IMR-90 (cell line): ENCODE measurements around the gene PADI1.

Experiments
- BHLHE40 ChIP-seq: fragments of 150-350 bp; IDR thresholded peaks from 2 replicates; pipeline ENCODE4 v1.6.1; 2016; ENCODE audit warnings: mild to moderate bottlenecking, low read depth, low read length
- CEBPB ChIP-seq: IDR thresholded peaks from 2 replicates; pipeline ENCODE4 v1.6.1; 2012; ENCODE audit warnings: low read depth, low read length, improper control_type of control experiment
- CHD1 ChIP-seq: IDR thresholded peaks from 2 replicates; pipeline ENCODE4 v1.6.1; 2012; ENCODE audit warnings: low read depth, low read length, improper control_type of control experiment
- FOS ChIP-seq: fragments of 150-350 bp; IDR thresholded peaks from 2 replicates; pipeline ENCODE4 v1.6.1; 2016; ENCODE audit warnings: low read depth, low read length
- NFE2L2 ChIP-seq: fragments of 150-350 bp; IDR thresholded peaks from 2 replicates; pipeline ENCODE4 v1.6.1; 2016; ENCODE audit warnings: low read depth, mild to moderate bottlenecking, low read length
- POLR2A ChIP-seq: IDR thresholded peaks from 2 replicates; pipeline ENCODE4 v1.6.1; 2012; ENCODE audit warnings: mild to moderate bottlenecking, low read depth, low read length
- RAD21 ChIP-seq: IDR thresholded peaks from 2 replicates; pipeline ENCODE4 v1.6.1; 2012; ENCODE audit warnings: low read length, improper control_type of control experiment
- RFX5 ChIP-seq: IDR thresholded peaks from 2 replicates; pipeline ENCODE4 v1.8.0; 2012; ENCODE audit warnings: low read depth, mild to moderate bottlenecking, low read length, moderate library complexity
- SMC3 ChIP-seq: fragments of 150-350 bp; IDR thresholded peaks from 2 replicates; pipeline ENCODE4 v1.6.1; 2016; ENCODE audit warnings: low read depth, mild to moderate bottlenecking, antibody characterized with exemption, low read length, moderate library complexity
- TF ChIP-seq, protein P1 (sequence below): conservative IDR thresholded peaks from 2 replicates; pipeline ENCODE4 v1.5.1; 2012; ENCODE audit warnings: mild to moderate bottlenecking, low read depth, low read length, improper control_type of control experiment
- TF ChIP-seq, protein P2 (sequence below): fragments of 150-350 bp; IDR thresholded peaks from 2 replicates; pipeline ENCODE4 v1.6.1; 2017; ENCODE audit warnings: mild to moderate bottlenecking, antibody characterized with exemption, low read length, low read depth

DNA sequence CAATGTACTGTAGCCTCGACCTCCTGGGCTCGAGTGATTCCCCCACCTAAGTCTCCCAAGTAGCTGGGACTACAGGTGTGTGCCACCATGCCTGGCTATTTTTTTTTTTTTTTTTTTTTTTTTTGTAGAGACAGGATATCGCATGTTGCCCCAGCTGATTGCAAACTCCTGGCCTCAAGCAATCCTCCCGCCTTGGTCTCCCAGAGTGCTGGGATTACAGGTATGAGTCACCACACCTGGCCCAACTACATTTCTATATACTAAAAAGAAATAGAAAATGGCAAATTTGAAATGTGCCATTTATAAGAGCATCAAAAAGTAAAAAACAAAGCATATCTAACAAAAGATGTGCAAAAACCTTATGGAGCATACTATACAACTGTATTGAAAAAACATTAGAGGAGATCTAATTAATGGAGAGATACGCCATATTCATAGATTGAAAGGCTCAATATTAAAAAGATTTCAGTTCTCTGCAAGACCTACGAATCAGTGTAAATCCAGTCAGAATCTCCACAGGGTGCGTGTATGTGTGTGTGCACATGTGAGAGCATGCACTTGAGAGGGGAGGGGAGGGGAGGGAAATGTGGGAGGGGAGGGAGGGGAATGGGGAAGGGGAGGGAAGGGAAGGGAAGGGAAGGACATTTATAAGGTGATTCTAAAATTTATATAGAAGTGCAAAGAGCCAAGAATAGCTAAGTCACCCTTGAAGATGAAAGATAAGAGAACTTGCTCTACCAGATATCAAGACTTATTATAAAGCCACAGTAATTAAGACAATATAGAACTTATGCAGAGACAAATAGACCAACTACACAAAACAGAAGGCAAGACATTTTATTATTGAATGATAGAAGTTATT lies 87.6 kb downstream of the PADI1 start:
- TF ChIP-seq, protein P1, sequence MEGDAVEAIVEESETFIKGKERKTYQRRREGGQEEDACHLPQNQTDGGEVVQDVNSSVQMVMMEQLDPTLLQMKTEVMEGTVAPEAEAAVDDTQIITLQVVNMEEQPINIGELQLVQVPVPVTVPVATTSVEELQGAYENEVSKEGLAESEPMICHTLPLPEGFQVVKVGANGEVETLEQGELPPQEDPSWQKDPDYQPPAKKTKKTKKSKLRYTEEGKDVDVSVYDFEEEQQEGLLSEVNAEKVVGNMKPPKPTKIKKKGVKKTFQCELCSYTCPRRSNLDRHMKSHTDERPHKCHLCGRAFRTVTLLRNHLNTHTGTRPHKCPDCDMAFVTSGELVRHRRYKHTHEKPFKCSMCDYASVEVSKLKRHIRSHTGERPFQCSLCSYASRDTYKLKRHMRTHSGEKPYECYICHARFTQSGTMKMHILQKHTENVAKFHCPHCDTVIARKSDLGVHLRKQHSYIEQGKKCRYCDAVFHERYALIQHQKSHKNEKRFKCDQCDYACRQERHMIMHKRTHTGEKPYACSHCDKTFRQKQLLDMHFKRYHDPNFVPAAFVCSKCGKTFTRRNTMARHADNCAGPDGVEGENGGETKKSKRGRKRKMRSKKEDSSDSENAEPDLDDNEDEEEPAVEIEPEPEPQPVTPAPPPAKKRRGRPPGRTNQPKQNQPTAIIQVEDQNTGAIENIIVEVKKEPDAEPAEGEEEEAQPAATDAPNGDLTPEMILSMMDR: no peak
- no peak for TF ChIP-seq POLR2A
- no peak for TF ChIP-seq RAD21
- TF ChIP-seq, protein P2, sequence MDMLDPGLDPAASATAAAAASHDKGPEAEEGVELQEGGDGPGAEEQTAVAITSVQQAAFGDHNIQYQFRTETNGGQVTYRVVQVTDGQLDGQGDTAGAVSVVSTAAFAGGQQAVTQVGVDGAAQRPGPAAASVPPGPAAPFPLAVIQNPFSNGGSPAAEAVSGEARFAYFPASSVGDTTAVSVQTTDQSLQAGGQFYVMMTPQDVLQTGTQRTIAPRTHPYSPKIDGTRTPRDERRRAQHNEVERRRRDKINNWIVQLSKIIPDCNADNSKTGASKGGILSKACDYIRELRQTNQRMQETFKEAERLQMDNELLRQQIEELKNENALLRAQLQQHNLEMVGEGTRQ: no peak
- TF ChIP-seq NFE2L2: no peak
- no peak for TF ChIP-seq BHLHE40
- no peak for TF ChIP-seq CHD1
- no peak for TF ChIP-seq RFX5
- no peak for TF ChIP-seq FOS
- no peak for TF ChIP-seq SMC3
- no peak for TF ChIP-seq CEBPB
